ENCODE data around the gene PSME4. TPM values are rescaled to one million over a fixed set of nuclear protein-coding genes. Genes with fewer than 3 reads are reported as not detected.

PSME4 gene
- polyA plus RNA-seq, 3 donors, result 2.1 to 17.7 (median 3.1) TPM

DNA sequence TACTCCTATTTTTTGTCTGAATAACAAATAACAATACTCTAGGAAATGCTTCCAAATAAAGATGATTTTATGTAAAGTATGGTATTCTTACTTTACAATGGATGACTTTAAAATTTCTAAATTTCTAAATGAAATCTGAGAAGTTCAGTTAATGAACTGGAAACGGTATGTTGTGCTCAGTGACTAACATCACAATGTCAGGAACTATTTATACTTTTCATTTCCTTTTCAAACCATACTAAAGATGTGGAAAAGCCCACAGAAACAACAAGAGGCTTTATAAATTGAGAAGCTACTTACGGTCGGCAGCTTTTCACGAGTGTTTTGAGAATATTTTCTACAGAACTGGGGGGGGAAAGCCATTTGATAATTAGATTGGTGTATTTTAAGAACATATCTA lies 31.1 kb downstream of the PSME4 start:
- H3K4me3 ChIP-seq (replicated peaks in 1 of 3; ENCODE audit: low read depth in 2 of 3, low read length in 3 of 3), result no peak overlapping the region
- Mint-ChIP-seq H3K27me3 (ENCODE audit: low read depth in 3 of 3) (no peaks in the 10 kb centered on the region), H3K4me1 (no peaks in the 10 kb centered on the region), H3K4me3 (no peak overlapping the region), H3K36me3 (peaks cover 46% of the 10 kb centered on the region in 2 donors), H3K27ac (no peak overlapping the region), H3K9me3 (no peaks in the 10 kb centered on the region)
- H3K9me3 ChIP-seq (replicated peaks in 1 of 2; ENCODE audit: control insufficient read depth in 1 of 2, insufficient read depth in 1 of 2, low read length in 2 of 2), result no peaks in the 10 kb centered on the region
- H3K79me2 ChIP-seq (ENCODE audit: insufficient read depth, low read length), result no peaks in the 10 kb centered on the region
- H2AFZ ChIP-seq (ENCODE audit: insufficient read depth, low read depth, low read length, poor library complexity, severe bottlenecking), result no peak overlapping the region
- H3K27ac ChIP-seq (ENCODE audit: low read depth in 1 of 2, low read length in 2 of 2), result no peak overlapping the region
- WGBS (ENCODE audit: insufficient coverage), result no CpG with 5 or more reads among the region's 4 CpGs
- H4K20me1 ChIP-seq (ENCODE audit: insufficient read depth, low read length), result no peaks in the 10 kb centered on the region
- no peak overlapping the region for H3K9ac ChIP-seq (ENCODE audit: insufficient read depth, low read length, poor library complexity, severe bottlenecking)
- no peaks in the 10 kb centered on the region for H3K4me1 ChIP-seq (ENCODE audit: control insufficient read depth in 1 of 2, insufficient read depth in 2 of 2, low read length in 2 of 2)
- intact Hi-C loops (cut with micrococcal nuclease), result loop anchor here in 1 of 2 donors (10.0 kb wide), 1 partner anchor 55 kb away; no protein-coding TSS in a partner anchor
- no peak for DNase-seq
- no peak overlapping the region for H3K4me2 ChIP-seq (replicated peaks; ENCODE audit: extremely low read depth, low read length, poor library complexity, severe bottlenecking)
- no peak for TF ChIP-seq CTCF (IDR thresholded peaks at IDR 0.05)
- peaks cover 47 to 67% of the 10 kb centered on the region in 2 donors for H3K36me3 ChIP-seq (replicated peaks in 1 of 2; ENCODE audit: control insufficient read depth in 1 of 2, insufficient read depth in 2 of 2, low read length in 2 of 2)
- H3K27me3 ChIP-seq (ENCODE audit: control insufficient read depth in 2 of 2, insufficient read depth in 2 of 2, low read length in 2 of 2), result no peaks in the 10 kb centered on the region

DNA sequence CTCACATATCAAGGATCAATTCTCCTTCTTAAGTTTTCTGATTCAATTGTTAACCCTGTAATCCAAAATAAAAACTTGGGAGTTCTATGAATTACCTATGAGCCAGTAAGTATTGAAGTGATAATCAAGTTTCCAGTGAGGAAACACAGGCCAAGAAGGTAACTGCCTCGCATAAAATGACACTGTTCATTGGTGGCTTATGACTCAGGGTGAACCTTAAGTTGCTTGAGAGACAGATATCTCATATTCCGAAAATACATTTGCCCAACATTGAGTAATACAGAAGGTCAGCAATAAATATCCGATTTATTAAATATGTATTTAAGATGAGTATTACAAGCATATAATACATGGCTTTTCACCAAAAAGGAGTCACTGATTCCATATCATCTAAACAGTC lies 31.9 kb downstream of the PSME4 start:
- no peaks in the 10 kb centered on the region for H3K9me3 Mint-ChIP-seq

More for the DNA sequence above, 31.9 kb downstream of the PSME4 start:
- Mint-ChIP-seq H3K4me1 (no peaks in the 10 kb centered on the region), H3K36me3 (peaks cover 49 to 51% of the 10 kb centered on the region in 2 donors), H3K27ac (no peak overlapping the region), H3K4me3 (no peak overlapping the region), H3K27me3 (ENCODE audit: low read depth in 3 of 3) (no peaks in the 10 kb centered on the region)
- no peak for DNase-seq
- H3K4me2 ChIP-seq (replicated peaks; ENCODE audit: extremely low read depth, low read length, poor library complexity, severe bottlenecking), result no peak overlapping the region
- H3K9me3 ChIP-seq (replicated peaks in 1 of 2; ENCODE audit: control insufficient read depth in 1 of 2, insufficient read depth in 1 of 2, low read length in 2 of 2), result no peaks in the 10 kb centered on the region
- H2AFZ ChIP-seq (ENCODE audit: insufficient read depth, low read depth, low read length, poor library complexity, severe bottlenecking), result no peak overlapping the region
- H3K9ac ChIP-seq (ENCODE audit: insufficient read depth, low read length, poor library complexity, severe bottlenecking), result no peak overlapping the region
- no peak overlapping the region for H3K4me3 ChIP-seq (replicated peaks in 1 of 3; ENCODE audit: low read depth in 2 of 3, low read length in 3 of 3)
- no peak for TF ChIP-seq CTCF (IDR thresholded peaks at IDR 0.05)
- 100% methylated on average over 1 of the region's 3 CpGs for WGBS (ENCODE audit: insufficient coverage)
- no peak overlapping the region for H3K27ac ChIP-seq (ENCODE audit: low read depth in 1 of 2, low read length in 2 of 2)
- H3K36me3 ChIP-seq (replicated peaks in 1 of 2; ENCODE audit: control insufficient read depth in 1 of 2, insufficient read depth in 2 of 2, low read length in 2 of 2), result peaks cover 53 to 74% of the 10 kb centered on the region in 2 donors
- H3K4me1 ChIP-seq (ENCODE audit: control insufficient read depth in 1 of 2, insufficient read depth in 2 of 2, low read length in 2 of 2), result no peaks in the 10 kb centered on the region
- no peaks in the 10 kb centered on the region for H4K20me1 ChIP-seq (ENCODE audit: insufficient read depth, low read length)
- H3K27me3 ChIP-seq (ENCODE audit: control insufficient read depth in 2 of 2, insufficient read depth in 2 of 2, low read length in 2 of 2), result no peaks in the 10 kb centered on the region
- H3K79me2 ChIP-seq (ENCODE audit: insufficient read depth, low read length), result no peaks in the 10 kb centered on the region
- intact Hi-C loops (cut with micrococcal nuclease), result loop anchor here in 1 of 2 donors (10.0 kb wide), 1 partner anchor 54 kb away; no protein-coding TSS in a partner anchor
